GM21360 (cell line): ENCODE measurements around the gene NPNT.
"Not testable (repeated sequence)": the region's sequence is repeated elsewhere in the genome, so short reads cannot be mapped to it uniquely, and the experiment has no call there.

Experiments
- ATAC-seq: cut with Tn5 transposase; IDR thresholded peaks from one replicate; pipeline ENCODE4 v1.9.1; 2021; ENCODE audit warnings: mild to moderate bottlenecking, moderate library complexity; ENCODE audit not compliant: unreplicated experiment

NPNT gene

GRCh38 chr4:105894660-105895582, at the start of gene NPNT:
Gene NPNT (plus strand): TSS chr4:105895471. CDS start chr4:105895653, 182 bp downstream.
- peak; percentile 46 for ATAC-seq

GRCh38 chr4:105845559-105845958, 49.7 kb upstream of the NPNT start:
- ATAC-seq, result no peak

GRCh38 chr4:105848359-105848758, 46.9 kb upstream of the NPNT start:
- not testable (repeated sequence) for ATAC-seq

GRCh38 chr4:105851196-105851595, 44.1 kb upstream of the NPNT start:
- ATAC-seq, result no peak

GRCh38 chr4:105852230-105852629, 43.0 kb upstream of the NPNT start:
- ATAC-seq, result not testable (repeated sequence)

GRCh38 chr4:105858466-105859040, 36.7 kb upstream of the NPNT start:
- no peak for ATAC-seq

GRCh38 chr4:105859233-105859632, 36.0 kb upstream of the NPNT start:
- ATAC-seq, result no peak

- ATAC-seq, result no peak
Measured at GRCh38 chr4:105870963-105871362, 24.3 kb upstream of the NPNT start.

DNA sequence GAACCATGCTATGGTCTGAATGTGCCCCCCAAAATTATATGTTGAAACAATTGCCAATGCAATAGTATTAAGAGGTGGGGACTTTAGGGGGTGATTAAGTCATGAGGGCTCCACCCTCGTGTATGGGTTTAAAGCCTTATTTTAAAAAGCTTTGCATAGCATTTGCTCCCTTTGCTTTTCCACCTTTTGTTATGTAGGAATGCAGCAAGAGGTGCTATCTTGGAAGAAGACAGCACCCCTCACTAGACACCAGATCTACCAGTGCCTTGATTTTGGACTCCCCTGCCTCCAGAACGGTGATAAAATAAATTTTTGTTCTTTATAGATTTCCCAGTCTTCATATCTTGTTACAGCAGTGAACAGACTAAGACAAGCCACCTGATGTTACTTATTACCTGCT, 23.3 kb upstream of the NPNT start:
- ATAC-seq, result no peak

GRCh38 chr4:105875233-105875632, 20.0 kb upstream of the NPNT start:
- no peak for ATAC-seq

DNA sequence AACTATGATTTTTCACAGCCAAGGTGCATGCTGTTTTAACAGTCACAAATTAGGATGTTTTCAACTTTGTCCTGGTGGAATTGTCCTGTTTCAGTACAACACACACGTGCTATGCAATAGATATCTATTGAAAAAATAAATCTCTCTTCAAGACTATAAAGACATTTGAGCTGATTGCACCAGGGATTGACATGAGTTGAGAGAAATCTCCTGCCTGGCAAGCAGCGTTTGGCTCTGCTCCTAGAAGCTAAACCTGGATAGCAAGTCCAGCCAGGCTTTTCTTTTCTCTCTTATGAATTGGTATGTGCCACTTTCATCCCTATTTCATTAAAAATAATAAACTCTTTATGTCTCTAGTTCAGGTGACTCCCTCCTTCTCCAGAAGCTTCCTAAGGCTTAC, 16.6 kb upstream of the NPNT start:
- no peak for ATAC-seq

- no peak for ATAC-seq
Measured at GRCh38 chr4:105887508-105887907, 7.8 kb upstream of the NPNT start.

- ATAC-seq, result peak; percentile 44
Measured at GRCh38 chr4:105895583-105896460, 551 bp downstream of the NPNT start.

DNA sequence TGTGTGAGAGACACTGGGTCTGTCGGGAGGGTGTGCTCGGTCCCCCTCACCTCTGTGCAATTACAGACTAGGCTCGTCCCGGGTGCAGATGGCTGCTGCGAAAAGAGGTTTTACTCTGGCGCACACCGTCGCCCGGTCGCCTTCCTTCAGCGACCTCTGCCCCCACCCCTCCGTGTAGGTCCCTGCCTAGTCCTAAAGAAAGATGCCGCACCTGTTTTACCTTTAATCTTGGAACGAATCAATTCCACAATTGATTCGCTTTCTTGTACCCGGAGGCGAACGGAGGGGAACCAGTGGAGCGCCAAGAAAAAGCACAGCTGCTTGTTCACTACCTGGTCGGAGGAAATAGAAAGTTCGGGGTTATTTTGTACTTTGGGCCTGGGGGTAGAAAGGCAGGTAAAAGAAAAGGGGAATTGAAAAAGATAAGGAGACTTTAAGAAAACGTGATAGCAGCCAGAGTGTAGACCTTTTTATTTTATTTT, 1.2 kb downstream of the NPNT start:
- ATAC-seq, result peak; percentile 17

GRCh38 chr4:105896984-105897775, 1.9 kb downstream of the NPNT start:
- no peak for ATAC-seq

DNA sequence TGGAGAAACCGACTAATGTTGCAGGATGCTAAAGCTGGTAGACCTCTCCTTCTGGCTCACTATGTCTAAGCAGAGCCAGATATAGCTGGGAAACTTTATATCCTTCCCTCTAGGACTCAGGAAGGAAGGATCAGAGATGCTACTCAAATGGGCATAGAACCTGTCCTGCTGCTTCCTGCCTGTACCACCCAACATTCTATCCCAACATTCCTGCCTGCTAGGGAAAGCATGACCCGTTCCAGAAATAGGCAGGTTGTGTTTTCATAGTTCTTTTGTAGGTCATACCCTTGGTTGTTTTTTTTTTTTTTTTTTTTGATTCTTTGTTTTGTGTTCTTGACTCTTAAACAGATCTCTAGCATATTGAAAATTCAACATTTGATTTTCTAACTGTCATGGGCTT, 5.3 kb downstream of the NPNT start:
- ATAC-seq, result no peak

DNA sequence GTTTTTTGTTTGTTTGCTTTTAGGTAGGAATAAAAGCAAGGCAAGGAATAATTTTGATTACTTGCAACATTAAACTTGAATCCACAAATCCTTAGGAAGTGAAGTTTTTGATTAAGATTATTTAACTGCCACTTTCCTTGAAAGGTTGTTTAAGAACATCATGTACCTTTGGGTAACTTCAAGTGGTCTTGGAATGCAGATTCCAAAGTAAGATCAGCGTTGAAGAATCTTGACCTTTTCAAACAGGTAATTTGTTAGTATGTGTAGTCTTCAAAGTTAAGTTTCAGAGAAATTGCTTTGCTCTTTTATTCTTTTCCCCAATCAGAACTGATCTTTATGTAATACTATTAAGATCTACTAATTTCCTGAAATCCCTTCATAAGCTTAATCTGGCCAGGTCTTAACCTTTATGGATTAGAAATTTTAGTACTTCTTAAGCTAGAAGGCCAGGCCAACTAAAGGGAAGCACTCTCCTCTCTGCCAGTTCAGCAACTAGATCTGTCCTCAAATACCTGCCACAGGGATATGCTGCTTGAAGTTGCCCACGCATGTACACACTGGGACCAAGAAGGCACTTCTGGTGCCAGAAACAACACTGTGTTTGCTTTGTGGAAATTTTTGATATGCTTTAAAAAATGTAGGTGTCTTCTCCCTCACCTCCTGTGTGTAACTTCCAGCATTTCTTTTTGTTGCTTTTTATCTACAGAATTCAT, 7.4 kb downstream of the NPNT start:
- no peak for ATAC-seq

DNA sequence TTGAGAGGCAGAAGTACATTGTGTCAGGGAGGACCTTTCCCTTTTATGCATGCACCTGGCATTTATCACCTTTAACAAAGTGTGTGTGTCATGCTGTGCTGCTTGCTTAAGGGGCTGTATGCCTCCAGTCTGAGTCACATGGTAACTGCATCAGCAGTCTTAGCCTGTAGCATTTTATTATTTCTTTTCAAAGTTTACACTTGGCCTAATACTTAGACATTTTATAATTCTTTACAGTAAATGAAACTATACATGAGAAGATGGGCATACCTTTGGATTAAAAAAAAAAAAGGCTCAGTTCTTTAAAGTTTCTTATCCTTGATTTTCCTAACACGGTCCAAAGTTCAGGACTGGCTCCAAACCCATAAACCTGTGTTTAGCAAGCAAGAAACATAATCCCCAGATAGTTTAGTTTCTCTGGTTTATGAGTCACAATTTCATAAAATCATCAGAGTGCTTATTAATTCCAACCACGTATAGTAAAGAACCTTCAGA, 14.6 kb downstream of the NPNT start:
- ATAC-seq, result no peak

DNA sequence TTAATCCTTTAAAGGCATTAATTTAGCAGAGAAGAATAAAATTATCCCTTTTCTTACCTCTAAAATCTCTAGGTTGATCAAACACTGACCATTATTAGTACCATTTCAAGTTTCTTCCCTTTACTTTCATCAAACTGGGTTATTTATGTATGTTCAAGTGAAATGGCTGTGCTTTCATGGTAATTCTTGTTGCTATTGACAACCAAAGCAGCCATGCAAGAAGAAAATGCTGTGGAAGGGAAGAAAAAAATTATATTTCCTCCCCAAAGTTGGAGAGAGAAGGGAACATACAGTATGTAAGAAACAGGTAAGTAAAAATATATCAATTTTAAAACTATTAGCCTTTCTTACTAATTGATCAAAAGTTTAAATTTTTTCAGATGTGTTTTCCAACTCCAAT, 16.2 kb downstream of the NPNT start:
- no peak for ATAC-seq

DNA sequence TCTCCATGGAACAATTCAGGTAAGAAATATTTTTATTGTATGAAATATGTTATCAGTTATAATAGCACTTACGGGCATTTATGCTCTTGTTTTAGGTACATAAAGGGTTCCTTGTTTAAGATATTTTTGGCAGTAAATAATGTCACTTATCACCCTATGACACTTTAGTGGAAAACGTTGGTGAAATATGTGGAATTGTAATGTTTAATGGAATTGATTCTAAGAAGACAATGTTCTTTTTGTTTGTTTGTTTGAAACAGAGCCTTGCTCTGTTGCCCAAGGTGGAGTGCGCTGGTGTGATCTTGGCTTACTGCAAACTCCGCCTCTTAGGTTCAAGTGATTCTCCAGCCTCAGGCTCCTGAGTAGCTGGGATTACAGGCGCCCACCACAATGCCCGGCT, 17.4 kb downstream of the NPNT start:
- no peak for ATAC-seq
